ENCODE results near the gene TRIM71.

- no peak for TF ChIP-seq CTCF (IDR thresholded peaks at IDR 0.05; ENCODE audit: poor library complexity)
- TF ChIP-seq EZH2 (IDR thresholded peaks at IDR 0.05; ENCODE audit: borderline replicate concordance) = no peak
These were observed 47.6 kb downstream of the TRIM71 start for GRCh38 chr3:32865383-32865782.
